C4-2B (cell line): Measurements from ENCODE around the gene KBTBD13.

Experiments used
- ZFX ChIP-seq: fragments of 450-650 bp; IDR thresholded peaks from 2 replicates; pipeline ENCODE4 v1.6.1; 2017
- TF ChIP-seq, protein P1 (sequence below): fragments of 450-650 bp; conservative IDR thresholded peaks from 2 replicates; pipeline ENCODE4 v1.5.1; 2017; ENCODE audit warnings: mild to moderate bottlenecking

DNA sequence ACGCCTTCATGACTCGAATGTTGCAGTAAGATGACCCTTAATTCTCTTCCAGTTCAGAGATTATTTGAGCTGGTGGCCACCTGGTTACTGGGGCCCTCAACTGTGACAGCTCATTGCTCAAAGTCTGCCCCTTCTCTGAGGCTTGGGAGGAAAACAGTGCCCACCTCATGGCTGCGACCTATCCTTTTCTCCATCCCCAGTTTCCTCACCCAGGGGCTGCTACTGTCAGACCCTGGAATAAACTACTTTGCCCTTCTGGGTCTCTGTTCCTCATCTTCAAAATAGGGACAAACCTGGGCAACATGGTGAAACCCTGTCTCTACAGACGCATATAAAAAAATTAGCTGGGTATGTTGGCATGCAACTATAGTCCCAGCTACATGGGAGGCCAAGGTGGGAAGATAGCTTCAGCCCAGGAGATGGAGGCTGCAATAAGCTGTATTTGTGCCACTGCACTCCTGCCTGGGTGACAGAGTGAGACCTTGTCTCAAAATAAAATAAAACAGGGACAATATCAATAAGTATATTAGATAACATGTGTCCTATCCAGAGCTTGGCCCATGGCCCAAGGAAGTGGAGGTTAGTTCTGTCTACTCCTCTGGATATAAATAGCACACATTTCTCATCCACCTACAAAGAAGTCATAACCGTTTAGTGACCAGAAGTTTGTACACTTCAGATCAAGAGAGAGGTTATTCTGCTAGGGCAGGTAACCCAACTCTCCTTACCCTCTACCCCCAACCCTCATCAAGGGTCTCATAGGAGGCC, 6.6 kb upstream of the KBTBD13 start:
- TF ChIP-seq, protein P1, sequence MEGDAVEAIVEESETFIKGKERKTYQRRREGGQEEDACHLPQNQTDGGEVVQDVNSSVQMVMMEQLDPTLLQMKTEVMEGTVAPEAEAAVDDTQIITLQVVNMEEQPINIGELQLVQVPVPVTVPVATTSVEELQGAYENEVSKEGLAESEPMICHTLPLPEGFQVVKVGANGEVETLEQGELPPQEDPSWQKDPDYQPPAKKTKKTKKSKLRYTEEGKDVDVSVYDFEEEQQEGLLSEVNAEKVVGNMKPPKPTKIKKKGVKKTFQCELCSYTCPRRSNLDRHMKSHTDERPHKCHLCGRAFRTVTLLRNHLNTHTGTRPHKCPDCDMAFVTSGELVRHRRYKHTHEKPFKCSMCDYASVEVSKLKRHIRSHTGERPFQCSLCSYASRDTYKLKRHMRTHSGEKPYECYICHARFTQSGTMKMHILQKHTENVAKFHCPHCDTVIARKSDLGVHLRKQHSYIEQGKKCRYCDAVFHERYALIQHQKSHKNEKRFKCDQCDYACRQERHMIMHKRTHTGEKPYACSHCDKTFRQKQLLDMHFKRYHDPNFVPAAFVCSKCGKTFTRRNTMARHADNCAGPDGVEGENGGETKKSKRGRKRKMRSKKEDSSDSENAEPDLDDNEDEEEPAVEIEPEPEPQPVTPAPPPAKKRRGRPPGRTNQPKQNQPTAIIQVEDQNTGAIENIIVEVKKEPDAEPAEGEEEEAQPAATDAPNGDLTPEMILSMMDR = no peak
- no peak for TF ChIP-seq ZFX
